Panc1 (cell line): ENCODE data around the gene HMGCS1. TPM values are rescaled to one million over a fixed set of nuclear protein-coding genes. Genes with fewer than 3 reads are reported as not detected.
"Not testable (repeated sequence)": the region's sequence is repeated elsewhere in the genome, so short reads cannot be mapped to it uniquely, and the experiment has no call there.

Source experiments
- ATAC-seq: fragments of 200-7000 bp; cut with Tn5 transposase; 2 replicates; pipeline ENCODE4 v1.9.1; 2020; ENCODE audit warnings: mild to moderate bottlenecking, moderate library complexity
- BruUV-seq: library from RNA; stranded (reverse); fragments of 400-500 nt; replicated peaks from 2 replicates; lab custom pipeline; 2021; lab: Mats Ljungman, UMichigan
- CTCF ChIA-PET: fragments of 300-600 bp; sonication (Branson Sonifier 250); formaldehyde crosslinking; loops from one replicate; lab custom pipeline; 2022; ENCODE audit warnings: antibody characterized with exemption; lab: Charles Lee
- POLR2A ChIA-PET: fragments of 300-600 bp; sonication (Branson Sonifier 250); formaldehyde crosslinking; loops from one replicate; lab custom pipeline; 2022; ENCODE audit warnings: antibody characterized with exemption; lab: Charles Lee
- DNase-seq: peaks from one replicate; pipeline ENCODE4 v3.0.0-alpha.2; 2010; ENCODE audit warnings: low read depth, low spot score
- H3K27ac ChIP-seq: 2 replicates; pipeline ENCODE4 v1.5.1; 2011; ENCODE audit warnings: mild to moderate bottlenecking, low read length, inconsistent platforms
- H3K27me3 ChIP-seq: fragments of 200-500 bp; sonication (Bioruptor generic); 2 replicates; pipeline ENCODE4 v1.6.0; 2014; ENCODE audit warnings: low read length, inconsistent platforms; ENCODE audit not compliant: control insufficient read depth, insufficient read depth
- H3K36me3 ChIP-seq: fragments of 200-500 bp; sonication (Bioruptor generic); 2 replicates; pipeline ENCODE4 v1.5.1; 2014; ENCODE audit warnings: inconsistent platforms, mild to moderate bottlenecking, low read length, moderate library complexity; ENCODE audit not compliant: control insufficient read depth, insufficient read depth
- H3K4me1 ChIP-seq: 2 replicates; pipeline ENCODE4 v1.5.1; 2011; ENCODE audit warnings: inconsistent platforms, mild to moderate bottlenecking, low read length, moderate library complexity; ENCODE audit not compliant: control insufficient read depth, insufficient read depth
- H3K4me3 ChIP-seq, 2 experiments: 2 replicates each; pipeline ENCODE4 v1.5.1; 2011 to 2012; ENCODE audit warnings: low read depth in 2 of 2, low read length in 2 of 2, mild to moderate bottlenecking in 2 of 2, inconsistent platforms in 1 of 2, moderate library complexity in 1 of 2
- H3K9me3 ChIP-seq: fragments of 200-500 bp; sonication (Bioruptor generic); 2 replicates; pipeline ENCODE4 v1.5.1; 2014; ENCODE audit warnings: low read depth, mild to moderate bottlenecking, inconsistent platforms, low read length, moderate library complexity; ENCODE audit not compliant: control insufficient read depth, insufficient read depth
- POLR2AphosphoS5 ChIP-seq: IDR thresholded peaks from 2 replicates; pipeline ENCODE4 v1.6.1; 2012; ENCODE audit warnings: mild to moderate bottlenecking, low read depth, low read length, moderate library complexity
- SIN3A ChIP-seq: IDR thresholded peaks from 2 replicates; pipeline ENCODE4 v1.6.1; 2012; ENCODE audit warnings: low read depth, mild to moderate bottlenecking, low read length, moderate library complexity, borderline replicate concordance; ENCODE audit not compliant: insufficient read depth
- TCF7L2 ChIP-seq: IDR thresholded peaks from 2 replicates; pipeline ENCODE4 v1.6.1; 2011; ENCODE audit warnings: mild to moderate bottlenecking, low read depth, low read length, inconsistent platforms
- in situ Hi-C: cut with HindIII; loops from 2 replicates; pipeline ENCODE4 v1.10.0; 2016; ENCODE audit warnings: low sequenced_read_pairs, low pct_unique_long_range_greater_than_20kb
- intact Hi-C: fragments of 100-400 bp; cut with micrococcal nuclease; formaldehyde crosslinking; loops from one replicate; pipeline ENCODE4 v1.10.0; 2022; ENCODE audit not compliant: unreplicated experiment
- total RNA-seq: library from RNA; stranded (reverse); gene quantifications from one replicate; pipeline ENCODE4 v1.2.1, GENCODE V29; 2021; ENCODE audit not compliant: unreplicated experiment
- TF ChIP-seq, protein P1 (sequence below): fragments of 450-650 bp; IDR thresholded peaks from 2 replicates; pipeline ENCODE4 v1.5.1; 2017; ENCODE audit warnings: mild to moderate bottlenecking
- TF ChIP-seq, protein P2 (sequence below), 2 experiments: IDR thresholded peaks; 2 replicates each; pipeline ENCODE4 v1.6.1; 2011 to 2012; ENCODE audit warnings: low read depth in 2 of 2, control low read depth in 1 of 2, low read length in 1 of 2, mild to moderate bottlenecking in 1 of 2, moderate library complexity in 1 of 2; ENCODE audit not compliant: insufficient read depth in 1 of 2

Gene HMGCS1
- total RNA-seq, 1 experiment from 2014 or later, result 66.1 TPM

DNA sequence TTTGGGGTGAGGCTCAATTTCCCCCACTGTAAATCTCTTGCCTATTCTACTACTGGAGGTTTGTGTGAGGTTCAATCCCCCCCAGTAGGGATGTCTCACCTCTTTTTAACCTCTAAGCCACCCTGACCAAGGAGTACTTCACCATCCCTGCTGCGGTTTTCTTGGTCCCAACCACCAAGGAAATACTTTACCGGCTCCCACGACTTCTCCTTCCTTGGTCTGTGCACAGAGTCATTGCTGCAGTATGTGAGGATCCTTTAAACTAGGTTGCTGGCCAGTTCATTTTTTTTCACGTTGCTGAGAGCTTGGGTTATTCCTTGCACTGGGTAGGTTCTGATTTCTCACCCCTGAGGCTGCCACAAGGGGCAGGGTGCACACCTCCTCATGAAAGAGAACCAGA, 22.5 kb upstream of the HMGCS1 start:
- DNase-seq (no peak), ATAC-seq (no peak)
- POLR2A ChIA-PET, result no interaction called here
- Histone ChIP-seq H3K27me3 (no peaks in the 10 kb centered on the region), H3K4me1 (no peaks in the 10 kb centered on the region), H3K4me3 (no peak overlapping the region), H3K27ac (no peak overlapping the region), H3K36me3 (no peaks in the 10 kb centered on the region), H3K9me3 (peaks cover 11% of the 10 kb centered on the region; the same call in 1 of the 2 replicates)
- BruUV-seq, result no TSS peak
- in situ Hi-C loops (no loop called here), intact Hi-C loops (no loop called here)
- CTCF ChIA-PET, result no interaction called here
- TF ChIP-seq, protein P1, sequence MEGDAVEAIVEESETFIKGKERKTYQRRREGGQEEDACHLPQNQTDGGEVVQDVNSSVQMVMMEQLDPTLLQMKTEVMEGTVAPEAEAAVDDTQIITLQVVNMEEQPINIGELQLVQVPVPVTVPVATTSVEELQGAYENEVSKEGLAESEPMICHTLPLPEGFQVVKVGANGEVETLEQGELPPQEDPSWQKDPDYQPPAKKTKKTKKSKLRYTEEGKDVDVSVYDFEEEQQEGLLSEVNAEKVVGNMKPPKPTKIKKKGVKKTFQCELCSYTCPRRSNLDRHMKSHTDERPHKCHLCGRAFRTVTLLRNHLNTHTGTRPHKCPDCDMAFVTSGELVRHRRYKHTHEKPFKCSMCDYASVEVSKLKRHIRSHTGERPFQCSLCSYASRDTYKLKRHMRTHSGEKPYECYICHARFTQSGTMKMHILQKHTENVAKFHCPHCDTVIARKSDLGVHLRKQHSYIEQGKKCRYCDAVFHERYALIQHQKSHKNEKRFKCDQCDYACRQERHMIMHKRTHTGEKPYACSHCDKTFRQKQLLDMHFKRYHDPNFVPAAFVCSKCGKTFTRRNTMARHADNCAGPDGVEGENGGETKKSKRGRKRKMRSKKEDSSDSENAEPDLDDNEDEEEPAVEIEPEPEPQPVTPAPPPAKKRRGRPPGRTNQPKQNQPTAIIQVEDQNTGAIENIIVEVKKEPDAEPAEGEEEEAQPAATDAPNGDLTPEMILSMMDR, result no peak
- no peak for TF ChIP-seq SIN3A

DNA sequence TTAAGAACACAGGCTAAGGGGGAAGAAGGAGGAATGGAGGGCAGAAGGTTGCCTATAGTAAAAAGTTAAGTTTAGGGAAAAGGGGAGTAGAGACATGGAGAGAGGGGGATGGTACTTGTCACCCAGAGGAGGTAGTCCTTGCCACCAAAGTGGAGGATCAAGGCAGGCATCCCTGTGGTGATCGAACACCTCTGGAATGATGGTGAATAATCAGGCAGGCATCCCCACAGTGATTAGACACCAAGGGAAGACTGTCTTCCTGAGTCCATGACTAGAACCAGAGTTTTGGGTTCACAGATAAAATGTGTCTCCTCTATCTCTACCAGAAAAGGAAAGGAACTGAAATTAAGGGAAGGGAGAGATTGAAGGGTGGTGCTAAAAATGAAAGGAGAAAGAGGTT, 19.2 kb upstream of the HMGCS1 start:
- no peak for ATAC-seq
- no peak overlapping the region for H3K4me3 ChIP-seq
- H3K36me3 ChIP-seq, result no peaks in the 10 kb centered on the region
- BruUV-seq, result no TSS peak
- H3K4me1 ChIP-seq, result no peaks in the 10 kb centered on the region
- no peak overlapping the region for H3K27ac ChIP-seq
- TF ChIP-seq, protein P1, result no peak
- TF ChIP-seq SIN3A, result no peak
- TF ChIP-seq TCF7L2, result no peak
- no peak for TF ChIP-seq POLR2AphosphoS5
- TF ChIP-seq, protein P2, sequence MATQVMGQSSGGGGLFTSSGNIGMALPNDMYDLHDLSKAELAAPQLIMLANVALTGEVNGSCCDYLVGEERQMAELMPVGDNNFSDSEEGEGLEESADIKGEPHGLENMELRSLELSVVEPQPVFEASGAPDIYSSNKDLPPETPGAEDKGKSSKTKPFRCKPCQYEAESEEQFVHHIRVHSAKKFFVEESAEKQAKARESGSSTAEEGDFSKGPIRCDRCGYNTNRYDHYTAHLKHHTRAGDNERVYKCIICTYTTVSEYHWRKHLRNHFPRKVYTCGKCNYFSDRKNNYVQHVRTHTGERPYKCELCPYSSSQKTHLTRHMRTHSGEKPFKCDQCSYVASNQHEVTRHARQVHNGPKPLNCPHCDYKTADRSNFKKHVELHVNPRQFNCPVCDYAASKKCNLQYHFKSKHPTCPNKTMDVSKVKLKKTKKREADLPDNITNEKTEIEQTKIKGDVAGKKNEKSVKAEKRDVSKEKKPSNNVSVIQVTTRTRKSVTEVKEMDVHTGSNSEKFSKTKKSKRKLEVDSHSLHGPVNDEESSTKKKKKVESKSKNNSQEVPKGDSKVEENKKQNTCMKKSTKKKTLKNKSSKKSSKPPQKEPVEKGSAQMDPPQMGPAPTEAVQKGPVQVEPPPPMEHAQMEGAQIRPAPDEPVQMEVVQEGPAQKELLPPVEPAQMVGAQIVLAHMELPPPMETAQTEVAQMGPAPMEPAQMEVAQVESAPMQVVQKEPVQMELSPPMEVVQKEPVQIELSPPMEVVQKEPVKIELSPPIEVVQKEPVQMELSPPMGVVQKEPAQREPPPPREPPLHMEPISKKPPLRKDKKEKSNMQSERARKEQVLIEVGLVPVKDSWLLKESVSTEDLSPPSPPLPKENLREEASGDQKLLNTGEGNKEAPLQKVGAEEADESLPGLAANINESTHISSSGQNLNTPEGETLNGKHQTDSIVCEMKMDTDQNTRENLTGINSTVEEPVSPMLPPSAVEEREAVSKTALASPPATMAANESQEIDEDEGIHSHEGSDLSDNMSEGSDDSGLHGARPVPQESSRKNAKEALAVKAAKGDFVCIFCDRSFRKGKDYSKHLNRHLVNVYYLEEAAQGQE (IDR thresholded peaks at IDR 0.05; ENCODE audit: insufficient read depth in 1 of 2, low read depth in 2 of 2, low read length in 1 of 2), result no peak
- ChIA-PET POLR2A (no interaction called here), CTCF (no interaction called here)
- no peak for DNase-seq
- peaks cover 11% of the 10 kb centered on the region; the same call in 1 of the 2 replicates for H3K9me3 ChIP-seq
- in situ Hi-C loops, result no loop called here
- intact Hi-C loops, result no loop called here
- H3K27me3 ChIP-seq, result no peaks in the 10 kb centered on the region

- CTCF ChIA-PET, BruUV-seq, POLR2A ChIA-PET, in situ Hi-C loops, H3K4me1 ChIP-seq, H3K36me3 ChIP-seq, H3K4me3 ChIP-seq, H3K27me3 ChIP-seq, H3K9me3 ChIP-seq, DNase-seq, intact Hi-C loops, H3K27ac ChIP-seq, ATAC-seq: not testable (repeated sequence)
These were observed 12.4 kb upstream of the HMGCS1 start for GRCh38 chr5:43325624-43326023.

DNA sequence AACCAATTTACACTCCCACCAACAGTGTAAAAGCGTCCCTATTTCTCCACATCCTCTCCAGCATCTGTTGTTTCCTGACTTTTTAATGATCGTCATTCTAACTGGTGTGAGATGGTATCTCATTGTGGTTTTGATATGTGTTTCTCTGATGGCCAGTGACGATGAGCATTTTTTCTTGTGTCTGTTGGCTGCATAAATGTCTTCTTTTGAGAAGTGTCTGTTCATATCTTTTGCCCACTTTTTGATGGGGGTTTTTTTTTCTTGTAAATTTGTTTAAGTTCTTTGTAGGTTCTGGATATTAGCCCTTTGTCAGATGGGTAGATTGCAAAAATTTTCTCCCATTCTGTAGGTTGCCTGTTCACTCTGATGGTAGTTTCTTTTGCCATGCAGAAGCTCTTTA, 10.3 kb upstream of the HMGCS1 start:
- CTCF ChIA-PET, H3K27ac ChIP-seq, H3K4me3 ChIP-seq, ATAC-seq, H3K4me1 ChIP-seq, POLR2A ChIA-PET, BruUV-seq, in situ Hi-C loops, intact Hi-C loops, H3K36me3 ChIP-seq, H3K27me3 ChIP-seq, H3K9me3 ChIP-seq, DNase-seq: not testable (repeated sequence)
